T-helper 2 cell treated with Interferon-gamma antibody and Interleukin-4, amounts not matched to agents 100 ng/mL and 5 ng/mL, for 36 hours (primary cell): ENCODE results near the gene KRT81. TPM values are rescaled to one million over a fixed set of nuclear protein-coding genes. Genes with fewer than 3 reads are reported as not detected.
"Not testable (repeated sequence)": the region's sequence is repeated elsewhere in the genome, so short reads cannot be mapped to it uniquely, and the experiment has no call there.

ENCODE experiments used
- intact Hi-C: fragments of 100-400 bp; cut with micrococcal nuclease; formaldehyde crosslinking; loops from one replicate; pipeline ENCODE4 v1.15.1; 2023
- total RNA-seq: library from RNA; stranded (reverse); gene quantifications from 2 replicates; pipeline ENCODE4 v1.2.3, GENCODE V29; 2022

KRT81 gene
- total RNA-seq, 1 donor from 2014 or later = 0.11 TPM

- intact Hi-C loops = no loop called here
These were observed 36.2 kb downstream of the KRT81 start for GRCh38 chr12:52254965-52255751.

GRCh38 chr12:52254180-52254964 lies 37.0 kb downstream of the KRT81 start:
- intact Hi-C loops = no loop called here

- intact Hi-C loops = no loop called here
These were observed 37.7 kb downstream of the KRT81 start for GRCh38 chr12:52253391-52254179.

GRCh38 chr12:52252728-52253343 lies 38.5 kb downstream of the KRT81 start:
- intact Hi-C loops = no loop called here

- intact Hi-C loops = not testable (repeated sequence)
These were observed 39.1 kb downstream of the KRT81 start for GRCh38 chr12:52252175-52252615.

- intact Hi-C loops = no loop called here
These were observed 39.8 kb downstream of the KRT81 start for GRCh38 chr12:52251367-52252051.

GRCh38 chr12:52250048-52250990 lies 41.0 kb downstream of the KRT81 start:
- intact Hi-C loops = no loop called here

- intact Hi-C loops = no loop called here
These were observed 41.8 kb downstream of the KRT81 start for GRCh38 chr12:52249511-52250047.

- intact Hi-C loops = no loop called here
These were observed 42.5 kb downstream of the KRT81 start for GRCh38 chr12:52248541-52249461.

- intact Hi-C loops = no loop called here
These were observed 43.5 kb downstream of the KRT81 start for GRCh38 chr12:52247622-52248540.

- intact Hi-C loops = no loop called here
These were observed 44.4 kb downstream of the KRT81 start for GRCh38 chr12:52246720-52247621.

- intact Hi-C loops = no loop called here
These were observed 45.3 kb downstream of the KRT81 start for GRCh38 chr12:52245962-52246569.

- intact Hi-C loops = no loop called here
These were observed 45.9 kb downstream of the KRT81 start for GRCh38 chr12:52245259-52245961.

- intact Hi-C loops = no loop called here
These were observed 46.7 kb downstream of the KRT81 start for GRCh38 chr12:52244615-52244994.
